GM12892 (cell line): ENCODE results near the gene PTPRN2.

Source experiments
- DNase-seq: peaks from one replicate; pipeline ENCODE4 v3.0.0; 2011; ENCODE audit not compliant: insufficient read length
- FAIRE-seq: peaks from 2 replicates; lab custom pipeline; 2011; peaks lifted over from hg19 to GRCh38; lab: Jason Lieb, UNC
- POLR2A ChIP-seq: IDR thresholded peaks from 2 replicates; pipeline ENCODE4 v1.6.1; 2011; ENCODE audit warnings: low read depth, low read length, control low read depth
- POLR2AphosphoS5 ChIP-seq: IDR thresholded peaks from 2 replicates; pipeline ENCODE4 v1.6.1; 2011; ENCODE audit warnings: low read depth, low read length, control low read depth
- TAF1 ChIP-seq: IDR thresholded peaks from 2 replicates; pipeline ENCODE4 v1.6.1; 2011; ENCODE audit warnings: low read depth, mild to moderate bottlenecking, control low read depth, low read length, borderline replicate concordance

PTPRN2 gene

DNA sequence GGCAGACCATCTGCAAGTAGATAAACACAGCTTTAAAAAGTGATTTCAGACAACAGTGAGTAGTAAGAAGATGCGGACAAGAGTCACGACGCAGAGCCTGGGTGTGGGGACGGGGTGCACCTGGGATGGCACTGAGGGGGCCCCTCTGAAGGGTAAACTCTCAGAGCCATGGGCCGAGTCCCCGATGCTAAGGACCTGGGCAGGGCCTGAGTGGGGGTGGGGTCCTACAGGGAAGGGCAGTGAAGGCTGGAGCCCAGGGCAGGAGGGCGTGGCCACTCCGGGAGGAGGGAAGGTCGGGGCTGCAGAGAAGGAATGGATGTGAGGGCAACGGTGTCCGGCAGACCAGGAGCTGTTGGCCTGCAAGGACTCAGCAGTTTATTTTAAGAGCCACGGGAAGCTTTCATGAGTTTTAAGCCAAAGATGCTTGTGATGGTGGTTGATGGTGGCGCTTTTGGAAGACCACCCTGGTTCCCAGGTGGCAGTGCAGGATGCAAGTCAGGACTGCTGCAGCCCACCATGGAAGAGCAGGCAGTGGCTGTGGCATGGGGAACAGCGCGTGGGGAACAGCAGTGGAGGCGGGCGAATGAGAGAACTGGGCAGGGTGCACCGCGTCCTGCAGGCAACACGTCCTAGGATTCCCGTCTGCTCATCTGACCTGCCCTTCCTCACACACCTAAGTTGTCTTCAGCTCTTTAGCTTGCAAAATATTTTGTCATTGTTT lies 954.0 kb downstream of the PTPRN2 start:
- no peak for DNase-seq
- FAIRE-seq, result no peak
- TF ChIP-seq TAF1 (no peak), POLR2AphosphoS5 (no peak), POLR2A (no peak)

DNA sequence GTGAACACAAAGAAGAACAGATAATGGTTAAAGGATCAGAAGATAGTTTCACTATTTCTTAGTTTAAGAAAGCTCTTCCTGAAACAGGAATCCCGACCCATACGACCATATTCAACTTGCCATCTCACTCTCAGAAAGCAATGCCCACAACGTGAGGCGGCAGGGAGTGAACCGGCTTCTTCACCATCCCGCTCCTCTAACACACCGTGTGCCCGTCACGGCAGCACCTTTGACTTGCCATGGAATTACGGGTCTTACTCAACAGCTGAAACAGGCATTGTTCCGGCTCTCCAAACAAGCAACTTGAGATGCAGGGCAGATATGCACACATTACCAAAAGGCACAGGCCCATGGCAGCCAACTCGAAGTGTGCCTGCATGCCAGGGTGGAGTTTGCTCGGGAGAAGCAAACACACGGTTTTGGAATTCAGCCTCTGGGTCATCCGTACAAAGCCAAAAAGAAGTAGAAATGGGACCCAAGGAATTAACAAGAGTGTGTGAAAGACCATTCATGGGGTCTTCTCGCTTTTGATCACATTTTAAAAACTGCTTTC lies 957.2 kb downstream of the PTPRN2 start:
- no peak for DNase-seq
- no peak for FAIRE-seq
- no peak for TF ChIP-seq POLR2A
- TF ChIP-seq TAF1, result no peak
- no peak for TF ChIP-seq POLR2AphosphoS5

DNA sequence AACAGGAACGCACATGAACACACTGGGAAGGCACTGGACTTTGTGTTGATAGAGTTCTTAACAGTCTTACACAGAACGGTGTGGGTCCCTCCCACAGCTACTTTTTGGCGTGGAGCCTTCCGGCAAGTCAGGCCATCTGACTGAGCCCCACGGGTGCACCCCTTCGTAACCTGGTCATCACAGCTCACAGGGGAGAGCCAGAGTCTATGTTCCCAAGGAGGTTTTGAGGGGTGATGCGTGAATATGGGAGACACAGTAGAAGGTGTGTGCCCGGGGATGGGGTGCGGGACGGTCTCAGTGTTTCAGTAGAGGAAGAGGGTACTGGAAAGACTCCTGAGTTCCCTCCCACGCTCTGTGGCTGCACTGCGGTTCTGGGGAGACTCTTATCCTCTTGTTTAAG lies 959.2 kb downstream of the PTPRN2 start:
- FAIRE-seq (no peak), DNase-seq (no peak)
- TF ChIP-seq POLR2AphosphoS5 (no peak), POLR2A (no peak), TAF1 (no peak)

DNA sequence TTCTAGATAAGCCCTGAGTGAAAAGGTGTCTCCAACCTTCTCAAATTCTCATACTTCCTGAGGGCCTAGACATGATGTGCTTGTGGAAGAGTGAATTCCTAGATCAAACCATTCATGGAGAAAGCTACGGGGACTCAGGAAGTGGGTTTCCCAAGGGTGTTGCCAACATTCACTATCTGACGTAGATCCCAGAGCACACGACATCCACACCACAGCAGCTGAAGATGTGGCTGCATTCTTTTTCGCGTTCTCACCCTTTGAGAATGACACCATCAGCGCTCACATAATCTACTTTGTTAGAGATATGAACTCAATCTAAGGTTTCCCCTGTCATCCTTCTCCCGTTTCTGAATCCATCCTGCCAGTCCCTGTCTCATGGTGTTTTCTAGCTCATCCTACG lies 960.0 kb downstream of the PTPRN2 start:
- FAIRE-seq, result no peak
- TF ChIP-seq POLR2A (no peak), POLR2AphosphoS5 (no peak), TAF1 (no peak)

DNA sequence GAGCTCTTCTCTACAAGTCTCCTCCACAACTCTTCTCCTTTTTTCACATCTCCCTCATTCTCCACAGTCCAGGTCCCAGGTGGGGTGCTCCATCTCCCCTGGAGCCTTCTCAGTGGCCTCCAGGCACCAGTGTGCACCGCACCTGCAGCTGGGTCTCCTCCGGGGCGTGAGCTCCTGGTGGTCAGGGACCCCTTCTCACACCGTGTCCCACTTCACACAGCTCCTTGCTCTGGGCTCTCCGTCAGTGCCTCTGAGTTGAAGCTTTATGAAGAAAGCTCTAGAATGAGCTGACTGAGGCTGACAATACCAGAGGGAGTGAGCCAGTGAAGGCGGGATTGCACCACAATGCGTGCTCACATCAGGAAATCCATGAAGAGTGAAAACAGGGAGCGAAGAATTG lies 960.6 kb downstream of the PTPRN2 start:
- DNase-seq (no peak), FAIRE-seq (no peak)
- no peak for TF ChIP-seq TAF1

More for the DNA sequence above, 960.0 kb downstream of the PTPRN2 start:
- no peak for DNase-seq

DNA sequence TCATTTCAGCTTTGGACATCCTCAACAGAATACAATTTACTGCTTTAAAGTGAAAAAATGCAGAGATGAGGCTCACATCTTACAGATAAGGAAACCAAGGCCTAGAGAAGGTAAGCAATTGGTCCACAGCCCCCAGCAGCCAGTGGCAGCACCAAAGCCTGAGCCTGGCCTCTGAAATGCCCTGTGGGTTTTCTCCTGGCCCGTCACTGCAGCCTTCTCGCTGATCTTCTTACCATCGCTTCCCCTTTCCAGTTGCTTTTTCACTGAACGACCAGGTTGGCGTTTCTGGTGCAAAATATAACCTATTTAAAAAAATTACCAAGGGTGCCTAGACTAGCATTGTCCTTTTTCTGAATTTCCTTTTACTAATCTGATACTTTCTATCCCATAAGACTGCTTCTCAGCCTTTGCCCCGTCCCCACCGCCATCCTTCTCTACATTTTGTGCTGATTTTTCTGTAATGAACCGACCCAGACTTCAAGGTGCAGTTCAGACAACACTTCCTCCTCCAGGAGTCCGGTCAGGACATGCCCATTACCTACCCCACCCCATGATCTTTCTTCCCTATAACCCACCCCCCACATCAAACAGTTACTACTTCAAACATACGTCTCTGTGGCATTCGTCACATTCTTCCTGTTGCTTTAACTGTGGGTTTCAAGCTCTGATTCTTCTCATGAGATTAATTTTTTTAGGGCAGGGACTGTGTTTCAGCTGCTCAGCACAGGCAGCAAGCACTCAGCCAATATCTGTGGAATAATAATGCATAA lies 961.5 kb downstream of the PTPRN2 start:
- FAIRE-seq (no peak), DNase-seq (no peak)
- TF ChIP-seq POLR2AphosphoS5 (no peak), TAF1 (no peak), POLR2A (no peak)

DNA sequence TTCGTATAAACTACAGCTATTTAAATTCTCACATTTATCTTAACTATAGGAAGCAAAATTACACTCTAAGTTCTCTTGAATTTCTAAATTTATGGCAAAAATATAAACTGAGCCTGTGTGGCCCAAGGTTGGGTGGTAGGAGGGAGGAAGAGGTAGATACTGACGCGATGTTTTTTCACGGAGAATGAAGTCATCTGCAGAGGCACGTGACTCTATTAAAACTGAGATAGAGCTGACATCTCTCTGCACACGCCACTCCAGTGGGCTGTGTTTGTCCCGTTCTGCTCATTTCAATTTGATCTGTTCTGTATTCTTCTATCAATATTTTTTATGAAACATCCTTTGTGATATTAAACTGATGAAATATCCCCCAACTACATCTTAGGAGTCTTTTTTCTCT lies 964.1 kb downstream of the PTPRN2 start:
- FAIRE-seq (no peak), DNase-seq (no peak)
- no peak for TF ChIP-seq POLR2AphosphoS5
- no peak for TF ChIP-seq POLR2A
- no peak for TF ChIP-seq TAF1

DNA sequence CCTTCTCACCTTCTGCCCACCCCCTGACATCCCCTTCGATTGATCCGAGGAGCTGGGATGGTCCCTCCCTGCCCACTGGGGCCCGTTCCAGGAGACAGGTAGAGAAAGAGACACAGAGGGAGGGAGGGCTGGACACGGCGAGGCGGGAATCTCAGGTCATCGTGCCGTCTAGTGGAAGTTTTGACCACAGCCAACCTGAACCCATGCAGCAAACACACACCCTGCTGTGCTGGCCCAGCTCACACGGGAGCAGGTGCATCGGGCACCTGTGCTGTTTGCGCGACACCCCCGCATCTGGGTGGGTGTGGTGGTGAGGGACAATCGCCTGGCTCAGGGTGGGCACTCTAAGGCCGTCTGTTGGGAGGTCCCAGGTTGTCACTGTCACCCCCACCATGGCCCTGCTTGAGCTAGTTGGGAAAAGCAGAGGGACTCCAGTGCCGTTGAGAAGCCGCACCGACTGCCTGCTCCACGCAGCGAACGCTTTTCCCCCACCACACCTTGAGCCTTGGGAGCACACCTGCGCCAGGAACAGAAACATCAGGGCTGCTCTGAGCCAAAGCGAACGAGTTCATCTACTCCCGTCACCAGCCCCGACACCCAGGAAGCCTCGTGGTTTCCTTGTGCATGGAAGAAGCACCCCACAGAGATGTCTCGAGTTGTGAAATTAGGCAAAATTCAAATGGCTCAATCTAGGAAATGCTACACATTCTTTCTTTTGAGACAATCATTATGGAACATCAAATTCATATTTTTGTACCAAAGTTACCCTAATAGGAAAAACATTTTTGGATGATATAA lies 965.0 kb downstream of the PTPRN2 start:
- FAIRE-seq (no peak), DNase-seq (no peak)

DNA sequence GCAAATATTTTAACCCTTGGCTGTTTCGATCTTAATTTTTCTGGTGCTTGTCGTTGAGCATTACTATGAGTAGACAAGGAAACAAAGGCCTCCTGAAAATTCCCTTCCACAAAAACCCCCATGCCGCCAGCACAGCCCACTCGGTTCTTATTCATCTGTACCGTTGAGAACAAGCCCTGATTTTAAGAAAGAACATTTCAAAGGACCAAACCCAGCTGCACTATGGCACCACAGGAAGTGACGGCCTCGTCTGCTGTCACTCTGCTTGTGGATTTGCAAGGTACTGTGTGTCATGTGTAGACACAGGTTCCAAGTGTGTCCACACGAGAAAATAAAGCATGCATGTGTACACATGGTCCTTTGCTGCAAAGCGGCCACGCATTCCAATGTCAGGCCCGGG lies 965.6 kb downstream of the PTPRN2 start:
- FAIRE-seq (no peak), DNase-seq (no peak)
- TF ChIP-seq TAF1 (no peak), POLR2A (no peak), POLR2AphosphoS5 (no peak)

More for the DNA sequence above, 965.0 kb downstream of the PTPRN2 start:
- TF ChIP-seq TAF1, result no peak
- no peak for TF ChIP-seq POLR2AphosphoS5
- no peak for TF ChIP-seq POLR2A

DNA sequence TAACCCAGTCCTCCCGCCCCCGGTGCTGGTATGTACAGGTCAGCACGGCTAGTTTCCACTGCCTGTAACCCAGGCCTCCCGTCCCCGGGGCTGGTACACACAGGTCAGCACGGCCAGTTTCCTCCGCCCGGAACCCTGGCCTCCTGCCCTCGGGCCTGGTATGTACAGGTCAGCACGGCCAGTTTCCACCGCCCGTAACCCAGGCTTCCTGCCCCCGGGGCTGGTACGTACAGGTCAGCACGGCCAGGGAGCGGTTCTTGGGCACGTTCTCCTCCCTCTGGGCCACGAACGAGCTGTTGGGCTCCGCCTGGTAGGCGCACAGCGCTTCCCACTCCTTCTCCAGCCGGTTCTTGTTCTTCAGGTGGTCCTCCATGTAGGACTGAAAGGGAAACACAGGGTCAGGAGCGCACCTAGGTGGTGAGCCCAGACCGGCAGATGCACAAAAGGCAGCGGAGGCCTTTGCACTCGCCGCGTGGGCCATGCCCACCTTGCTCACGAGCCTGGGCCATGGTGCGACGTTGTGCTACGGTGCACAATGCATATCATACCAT lies 966.4 kb downstream of the PTPRN2 start:
- DNase-seq (no peak), FAIRE-seq (no peak)
- no peak for TF ChIP-seq POLR2AphosphoS5
- TF ChIP-seq POLR2A, result no peak
- no peak for TF ChIP-seq TAF1

DNA sequence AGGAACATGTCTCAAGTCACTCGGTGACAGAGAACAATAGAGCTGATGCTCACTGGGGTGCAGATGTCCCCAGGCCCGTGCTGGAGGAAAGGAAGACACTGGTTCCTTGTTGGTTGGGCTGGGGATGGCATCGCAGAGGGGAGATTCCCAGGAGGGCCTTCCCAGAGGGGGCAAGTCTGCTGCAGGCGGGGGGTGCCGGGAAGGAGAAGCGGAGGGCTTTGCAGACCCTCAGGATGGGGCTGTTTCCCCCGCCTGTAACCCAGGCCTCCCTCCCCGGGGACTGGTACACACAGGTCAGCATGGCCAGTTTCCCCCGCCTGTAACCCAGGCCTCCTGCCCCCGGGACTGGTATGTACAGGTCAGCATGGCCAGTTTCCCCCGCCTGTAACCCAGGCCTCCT lies 967.0 kb downstream of the PTPRN2 start:
- FAIRE-seq (no peak), DNase-seq (no peak)
- TF ChIP-seq POLR2A (no peak), POLR2AphosphoS5 (no peak), TAF1 (no peak)
